GM12892 (cell line): Measurements from ENCODE around the gene ARFGAP3.

Experiments
- POLR2A ChIP-seq: IDR thresholded peaks from 2 replicates; pipeline ENCODE4 v1.6.1; 2011; ENCODE audit warnings: low read depth, low read length, control low read depth
- POLR2AphosphoS5 ChIP-seq: IDR thresholded peaks from 2 replicates; pipeline ENCODE4 v1.6.1; 2011; ENCODE audit warnings: low read depth, low read length, control low read depth
- TAF1 ChIP-seq: IDR thresholded peaks from 2 replicates; pipeline ENCODE4 v1.6.1; 2011; ENCODE audit warnings: low read depth, mild to moderate bottlenecking, control low read depth, low read length, borderline replicate concordance

GRCh38 chr22:42764895-42765363 lies 92.1 kb downstream of the ARFGAP3 start:
- TF ChIP-seq POLR2AphosphoS5 (no peak), POLR2A (no peak), TAF1 (no peak)
